Measurements from ENCODE around the gene IFT43. TPM values are rescaled to one million over a fixed set of nuclear protein-coding genes. Genes with fewer than 3 reads are reported as not detected.

IFT43 gene
- total and polyA plus RNA-seq, 10 of the 15 experiments (the other 5 are each of a cell fraction or from before 2014, with no cell fraction given) = 8.2 to 24.8 (median 14.0) TPM

DNA sequence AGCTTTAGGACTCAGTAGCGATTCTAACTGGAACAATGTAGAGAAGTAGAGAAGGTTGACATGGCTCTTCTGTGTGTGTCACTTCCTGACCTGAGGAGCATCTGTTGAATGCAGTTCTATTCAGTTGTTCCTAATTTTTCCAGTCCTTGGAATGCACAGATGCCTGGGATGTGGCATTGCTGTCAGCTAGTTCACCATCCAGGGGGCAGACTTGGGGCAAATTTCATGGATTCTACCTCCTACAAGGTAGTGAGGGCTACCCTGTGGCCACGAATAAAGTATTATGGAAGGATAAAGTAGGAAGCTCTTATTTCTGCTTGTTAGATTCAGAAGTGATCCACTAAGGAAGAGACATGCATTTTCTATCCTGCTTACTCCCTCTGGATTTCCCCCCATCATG is 91.8 kb downstream of the IFT43 start (continued):
- TF ChIP-seq ZBTB40 (IDR thresholded peaks at IDR 0.05; ENCODE audit: borderline replicate concordance) = no peak

GRCh38 chr14:76078501-76078900 is 92.9 kb downstream of the IFT43 start:
- Histone ChIP-seq H3K9me3 (replicated peaks; ENCODE audit: control insufficient read depth, insufficient read depth, low read length) (no peaks in the 10 kb centered on the region), H3K9ac (ENCODE audit: control insufficient read depth, insufficient read depth, low read length) (no peak overlapping the region), H3K27ac (ENCODE audit: control insufficient read depth, insufficient read depth) (no peak overlapping the region), H3K4me3 (no peak overlapping the region), H3K36me3 (ENCODE audit: control insufficient read depth in 2 of 2, insufficient read depth in 2 of 2, low read length in 1 of 2) (no peaks in the 10 kb centered on the region), H2AFZ (ENCODE audit: control insufficient read depth, low read depth, low read length) (no peak overlapping the region), H4K20me1 (ENCODE audit: control insufficient read depth, insufficient read depth) (no peaks in the 10 kb centered on the region), H3K4me2 (ENCODE audit: control insufficient read depth, insufficient read depth) (no peak overlapping the region), H3K27me3 (replicated peaks in 1 of 2; ENCODE audit: control insufficient read depth in 2 of 2, insufficient read depth in 2 of 2, low read length in 1 of 2) (no peaks in the 10 kb centered on the region), H3K79me2 (ENCODE audit: control insufficient read depth, insufficient read depth, low read length) (no peaks in the 10 kb centered on the region), H3K4me1 (ENCODE audit: control insufficient read depth, insufficient read depth, low read length) (no peaks in the 10 kb centered on the region)
- ATAC-seq (no peak), DNase-seq (ENCODE audit: low read depth, low spot score) (no peak), FAIRE-seq (no peak)
- ChIA-PET RAD21 (ENCODE audit: unreplicated experiment) (no interaction called here), POLR2A (no interaction called here), SMC1A (ENCODE audit: uncharacterized antibody, unreplicated experiment) (no interaction called here), CTCF (no interaction called here)
- no TSS peak for BruUV-seq (replicated peaks)
- 68% methylated on average over 10 of the region's 10 CpGs for WGBS (ENCODE audit: insufficient coverage, insufficient replicate concordance, low lambda C conversion rate, missing lambda C conversion rate)
- in situ Hi-C loops (cut with MboI) (no loop called here), intact Hi-C loops (cut with micrococcal nuclease; ENCODE audit: unreplicated experiment) (no loop called here)
- TF ChIP-seq RFX5 (IDR thresholded peaks at IDR 0.05; ENCODE audit: low read depth, low read length) (no peak), E4F1 (IDR thresholded peaks at IDR 0.05; ENCODE audit: borderline replicate concordance, partially characterized antibody) (no peak), RUNX3 (IDR thresholded peaks at IDR 0.05; ENCODE audit: low read length) (no peak), MYC (IDR thresholded peaks at IDR 0.05; ENCODE audit: insufficient read depth, insufficient read length, insufficient replicate concordance, low read length, severe bottlenecking) (no peak), NFIC (IDR thresholded peaks at IDR 0.05; ENCODE audit: low read depth, low read length) (no peak), CBFB (IDR thresholded peaks at IDR 0.05; ENCODE audit: low read depth) (no peak), KLF5 (IDR thresholded peaks at IDR 0.05; ENCODE audit: partially characterized antibody) (no peak), TBL1XR1 (IDR thresholded peaks at IDR 0.05; ENCODE audit: low read depth, low read length) (no peak), STAT1 (conservative IDR thresholded peaks at IDR 0.05) (no peak), ETV6 (conservative IDR thresholded peaks at IDR 0.05 in 1 of 2, IDR thresholded peaks at IDR 0.05 in 1 of 2; ENCODE audit: borderline replicate concordance in 1 of 2, low read depth in 1 of 2) (no peak), SUZ12 (IDR thresholded peaks at IDR 0.05; ENCODE audit: unreplicated experiment) (no peak), SREBF1 (IDR thresholded peaks at IDR 0.05; ENCODE audit: low read length) (no peak)
- TF ChIP-seq, protein P1, sequence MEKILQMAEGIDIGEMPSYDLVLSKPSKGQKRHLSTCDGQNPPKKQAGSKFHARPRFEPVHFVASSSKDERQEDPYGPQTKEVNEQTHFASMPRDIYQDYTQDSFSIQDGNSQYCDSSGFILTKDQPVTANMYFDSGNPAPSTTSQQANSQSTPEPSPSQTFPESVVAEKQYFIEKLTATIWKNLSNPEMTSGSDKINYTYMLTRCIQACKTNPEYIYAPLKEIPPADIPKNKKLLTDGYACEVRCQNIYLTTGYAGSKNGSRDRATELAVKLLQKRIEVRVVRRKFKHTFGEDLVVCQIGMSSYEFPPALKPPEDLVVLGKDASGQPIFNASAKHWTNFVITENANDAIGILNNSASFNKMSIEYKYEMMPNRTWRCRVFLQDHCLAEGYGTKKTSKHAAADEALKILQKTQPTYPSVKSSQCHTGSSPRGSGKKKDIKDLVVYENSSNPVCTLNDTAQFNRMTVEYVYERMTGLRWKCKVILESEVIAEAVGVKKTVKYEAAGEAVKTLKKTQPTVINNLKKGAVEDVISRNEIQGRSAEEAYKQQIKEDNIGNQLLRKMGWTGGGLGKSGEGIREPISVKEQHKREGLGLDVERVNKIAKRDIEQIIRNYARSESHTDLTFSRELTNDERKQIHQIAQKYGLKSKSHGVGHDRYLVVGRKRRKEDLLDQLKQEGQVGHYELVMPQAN (conservative IDR thresholded peaks at IDR 0.05) = no peak
